IMR-90 (cell line): ENCODE results near the gene ZFX.

Experiments used
- MAZ ChIP-seq: IDR thresholded peaks from 2 replicates; pipeline ENCODE4 v1.6.1; 2012; ENCODE audit warnings: low read depth, mild to moderate bottlenecking, low read length, improper control_type of control experiment, moderate library complexity, borderline replicate concordance
- POLR2A ChIP-seq: IDR thresholded peaks from 2 replicates; pipeline ENCODE4 v1.6.1; 2012; ENCODE audit warnings: mild to moderate bottlenecking, low read depth, low read length
- RAD21 ChIP-seq: IDR thresholded peaks from 2 replicates; pipeline ENCODE4 v1.6.1; 2012; ENCODE audit warnings: low read length, improper control_type of control experiment
- TF ChIP-seq, protein P1 (sequence below): conservative IDR thresholded peaks from 2 replicates; pipeline ENCODE4 v1.5.1; 2012; ENCODE audit warnings: mild to moderate bottlenecking, low read depth, low read length, improper control_type of control experiment

DNA sequence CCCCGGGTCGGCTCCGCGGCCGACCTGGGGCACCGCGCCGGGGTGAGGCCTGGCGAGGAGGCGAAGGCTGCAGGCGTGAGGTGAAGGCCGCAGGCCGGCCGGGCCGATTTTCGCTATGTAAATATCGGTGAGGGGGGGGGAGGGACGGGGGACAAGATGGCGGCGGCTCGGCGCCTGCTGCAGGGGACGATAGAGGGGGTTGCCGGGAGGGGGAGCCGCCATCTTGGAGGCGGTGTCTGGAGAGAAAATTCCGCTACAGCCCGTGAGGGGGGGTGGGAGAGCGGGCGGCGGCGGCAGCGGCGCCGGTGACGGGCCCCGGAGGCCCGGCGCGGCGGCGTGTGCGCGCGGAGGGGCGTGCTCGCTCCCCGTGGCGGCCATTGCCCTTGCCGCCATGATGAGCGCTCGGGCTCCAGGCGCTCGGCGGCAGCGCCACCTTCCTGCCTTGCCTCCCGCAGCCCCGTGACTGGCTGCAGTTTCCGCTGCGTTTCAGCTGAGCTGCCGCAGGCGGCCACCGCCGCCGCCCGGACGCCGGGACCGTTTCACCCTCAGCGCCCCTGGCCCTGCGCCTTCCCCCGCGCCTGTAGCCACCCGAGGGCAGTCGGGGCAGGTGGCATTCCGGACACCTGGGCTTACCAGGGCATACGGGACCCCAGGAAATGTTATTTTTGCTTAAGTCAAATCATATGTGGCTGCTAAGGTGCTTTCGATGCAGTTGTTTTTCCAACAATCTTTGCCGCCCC lies 692 bp downstream of the ZFX start:
- TF ChIP-seq MAZ (peak; percentile 93), RAD21 (peak; percentile 45), POLR2A (peak; percentile 59)
- TF ChIP-seq, protein P1, sequence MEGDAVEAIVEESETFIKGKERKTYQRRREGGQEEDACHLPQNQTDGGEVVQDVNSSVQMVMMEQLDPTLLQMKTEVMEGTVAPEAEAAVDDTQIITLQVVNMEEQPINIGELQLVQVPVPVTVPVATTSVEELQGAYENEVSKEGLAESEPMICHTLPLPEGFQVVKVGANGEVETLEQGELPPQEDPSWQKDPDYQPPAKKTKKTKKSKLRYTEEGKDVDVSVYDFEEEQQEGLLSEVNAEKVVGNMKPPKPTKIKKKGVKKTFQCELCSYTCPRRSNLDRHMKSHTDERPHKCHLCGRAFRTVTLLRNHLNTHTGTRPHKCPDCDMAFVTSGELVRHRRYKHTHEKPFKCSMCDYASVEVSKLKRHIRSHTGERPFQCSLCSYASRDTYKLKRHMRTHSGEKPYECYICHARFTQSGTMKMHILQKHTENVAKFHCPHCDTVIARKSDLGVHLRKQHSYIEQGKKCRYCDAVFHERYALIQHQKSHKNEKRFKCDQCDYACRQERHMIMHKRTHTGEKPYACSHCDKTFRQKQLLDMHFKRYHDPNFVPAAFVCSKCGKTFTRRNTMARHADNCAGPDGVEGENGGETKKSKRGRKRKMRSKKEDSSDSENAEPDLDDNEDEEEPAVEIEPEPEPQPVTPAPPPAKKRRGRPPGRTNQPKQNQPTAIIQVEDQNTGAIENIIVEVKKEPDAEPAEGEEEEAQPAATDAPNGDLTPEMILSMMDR: peak; percentile 61
